ENCODE measurements around the gene MOSPD3. TPM values are rescaled to one million over a fixed set of nuclear protein-coding genes. Genes with fewer than 3 reads are reported as not detected.
A peak's percentile ranks its signal among the peaks of the same experiment; 100 is the strongest.

Gene MOSPD3
- total and polyA plus RNA-seq, 2 of the 13 experiments (the other 11 are each of a cell fraction or from before 2014, with no cell fraction given), result 7.6 to 8.8 TPM

DNA sequence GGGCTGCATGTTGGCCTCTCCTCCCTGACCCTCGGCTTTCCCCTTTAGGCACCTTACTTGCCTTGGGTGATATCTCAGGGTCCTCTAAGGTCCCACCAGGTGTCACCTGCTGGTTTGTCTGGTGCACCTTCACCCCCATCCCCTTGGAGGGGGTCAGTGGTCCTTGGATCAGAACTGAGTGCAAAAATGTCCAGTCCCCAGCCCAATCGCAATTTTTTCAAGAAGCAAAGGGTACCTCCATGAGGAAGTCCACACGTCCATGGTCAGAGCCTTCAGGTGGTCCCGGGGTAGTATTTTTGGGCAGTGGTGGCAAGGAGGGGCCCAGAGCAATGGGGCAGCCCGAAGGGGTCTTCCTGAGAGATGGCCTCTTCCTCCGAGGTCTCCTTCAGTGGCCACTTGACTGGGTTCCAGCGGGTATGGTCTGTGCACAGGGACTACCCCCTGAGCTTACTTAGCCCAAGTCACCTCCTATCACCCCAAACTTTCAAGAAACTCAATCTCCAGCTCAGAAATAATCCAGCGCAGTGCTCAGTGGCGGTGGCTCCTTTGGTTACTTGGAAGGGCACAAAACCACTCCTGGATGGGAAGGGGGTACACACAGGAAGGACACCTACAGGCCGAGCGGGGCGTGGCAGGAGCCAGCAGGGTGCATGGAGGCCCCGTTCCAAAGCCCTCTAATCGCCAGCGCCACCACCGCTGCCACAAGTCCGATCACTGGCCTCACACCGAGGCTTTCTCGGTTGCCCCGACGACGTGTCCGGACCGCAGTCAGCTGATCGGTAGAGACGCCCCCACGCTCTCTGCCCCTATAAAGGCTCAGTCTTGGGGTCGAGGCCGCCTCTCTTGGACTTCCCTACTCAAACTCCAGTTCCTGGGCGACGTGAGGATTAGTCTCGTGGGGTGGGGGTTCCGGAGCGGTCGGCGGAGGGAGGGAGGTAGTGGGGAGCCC, 43.2 kb upstream of the MOSPD3 start (continued):
- no peak for TF ChIP-seq ZNF552 (CRISPR knock-in tag; IDR thresholded peaks at IDR 0.05; ENCODE audit: borderline replicate concordance)
- 0 out of 2 replicates have a peak, but pooled peaks have one; percentile 17 for TF ChIP-seq ZNF766 (CRISPR knock-in tag; IDR thresholded peaks at IDR 0.05; ENCODE audit: borderline replicate concordance)
- peak; percentile 15; the same call in 1 of the 2 replicates for TF ChIP-seq HHEX (CRISPR knock-in tag; IDR thresholded peaks at IDR 0.05)
- TF ChIP-seq, protein P1, sequence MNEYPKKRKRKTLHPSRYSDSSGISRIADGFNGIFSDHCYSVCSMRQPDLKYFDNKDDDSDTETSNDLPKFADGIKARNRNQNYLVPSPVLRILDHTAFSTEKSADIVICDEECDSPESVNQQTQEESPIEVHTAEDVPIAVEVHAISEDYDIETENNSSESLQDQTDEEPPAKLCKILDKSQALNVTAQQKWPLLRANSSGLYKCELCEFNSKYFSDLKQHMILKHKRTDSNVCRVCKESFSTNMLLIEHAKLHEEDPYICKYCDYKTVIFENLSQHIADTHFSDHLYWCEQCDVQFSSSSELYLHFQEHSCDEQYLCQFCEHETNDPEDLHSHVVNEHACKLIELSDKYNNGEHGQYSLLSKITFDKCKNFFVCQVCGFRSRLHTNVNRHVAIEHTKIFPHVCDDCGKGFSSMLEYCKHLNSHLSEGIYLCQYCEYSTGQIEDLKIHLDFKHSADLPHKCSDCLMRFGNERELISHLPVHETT (CRISPR knock-in tag; conservative IDR thresholded peaks at IDR 0.05), result no peak; the same call in 1 of the 2 replicates
- peak; percentile 38; the same call in 1 of the 2 replicates for TF ChIP-seq ZC3H4 (CRISPR knock-in tag; IDR thresholded peaks at IDR 0.05; ENCODE audit: borderline replicate concordance)
- TF ChIP-seq, protein P2, sequence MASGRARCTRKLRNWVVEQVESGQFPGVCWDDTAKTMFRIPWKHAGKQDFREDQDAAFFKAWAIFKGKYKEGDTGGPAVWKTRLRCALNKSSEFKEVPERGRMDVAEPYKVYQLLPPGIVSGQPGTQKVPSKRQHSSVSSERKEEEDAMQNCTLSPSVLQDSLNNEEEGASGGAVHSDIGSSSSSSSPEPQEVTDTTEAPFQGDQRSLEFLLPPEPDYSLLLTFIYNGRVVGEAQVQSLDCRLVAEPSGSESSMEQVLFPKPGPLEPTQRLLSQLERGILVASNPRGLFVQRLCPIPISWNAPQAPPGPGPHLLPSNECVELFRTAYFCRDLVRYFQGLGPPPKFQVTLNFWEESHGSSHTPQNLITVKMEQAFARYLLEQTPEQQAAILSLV (CRISPR knock-in tag; IDR thresholded peaks at IDR 0.05; ENCODE audit: borderline replicate concordance), result no peak
- no peak for TF ChIP-seq SETDB1 (CRISPR knock-in tag; IDR thresholded peaks at IDR 0.05; ENCODE audit: borderline replicate concordance)
- TF ChIP-seq CEBPB (IDR thresholded peaks at IDR 0.05; ENCODE audit: borderline replicate concordance, low read depth, low read length), result no peak
- TF ChIP-seq ZNF530 (CRISPR knock-in tag; IDR thresholded peaks at IDR 0.05; ENCODE audit: low read depth), result no peak
- TF ChIP-seq, protein P3, sequence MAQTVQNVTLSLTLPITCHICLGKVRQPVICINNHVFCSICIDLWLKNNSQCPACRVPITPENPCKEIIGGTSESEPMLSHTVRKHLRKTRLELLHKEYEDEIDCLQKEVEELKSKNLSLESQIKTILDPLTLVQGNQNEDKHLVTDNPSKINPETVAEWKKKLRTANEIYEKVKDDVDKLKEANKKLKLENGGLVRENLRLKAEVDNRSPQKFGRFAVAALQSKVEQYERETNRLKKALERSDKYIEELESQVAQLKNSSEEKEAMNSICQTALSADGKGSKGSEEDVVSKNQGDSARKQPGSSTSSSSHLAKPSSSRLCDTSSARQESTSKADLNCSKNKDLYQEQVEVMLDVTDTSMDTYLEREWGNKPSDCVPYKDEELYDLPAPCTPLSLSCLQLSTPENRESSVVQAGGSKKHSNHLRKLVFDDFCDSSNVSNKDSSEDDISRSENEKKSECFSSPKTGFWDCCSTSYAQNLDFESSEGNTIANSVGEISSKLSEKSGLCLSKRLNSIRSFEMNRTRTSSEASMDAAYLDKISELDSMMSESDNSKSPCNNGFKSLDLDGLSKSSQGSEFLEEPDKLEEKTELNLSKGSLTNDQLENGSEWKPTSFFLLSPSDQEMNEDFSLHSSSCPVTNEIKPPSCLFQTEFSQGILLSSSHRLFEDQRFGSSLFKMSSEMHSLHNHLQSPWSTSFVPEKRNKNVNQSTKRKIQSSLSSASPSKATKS (CRISPR knock-in tag; IDR thresholded peaks at IDR 0.05), result 0 out of 2 replicates have a peak, but pooled peaks have one; percentile 16
- peak; percentile 42 for TF ChIP-seq HDAC2 (CRISPR knock-in tag; IDR thresholded peaks at IDR 0.05)
- no peak for TF ChIP-seq ZSCAN30 (CRISPR knock-in tag; IDR thresholded peaks at IDR 0.05)
- TF ChIP-seq, protein P4, sequence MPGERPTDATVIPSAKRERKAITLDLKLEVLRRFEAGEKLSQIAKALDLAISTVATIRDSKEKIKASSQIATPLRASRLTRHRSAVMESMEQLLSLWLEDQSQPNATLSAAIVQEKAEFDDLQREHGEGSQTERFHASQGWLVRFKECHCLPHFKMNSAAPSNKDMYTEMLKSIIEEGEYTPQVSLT (CRISPR knock-in tag; IDR thresholded peaks at IDR 0.05; ENCODE audit: borderline replicate concordance, low read depth), result 0 out of 2 replicates have a peak, but pooled peaks have one; percentile 94
- TF ChIP-seq, protein P5, sequence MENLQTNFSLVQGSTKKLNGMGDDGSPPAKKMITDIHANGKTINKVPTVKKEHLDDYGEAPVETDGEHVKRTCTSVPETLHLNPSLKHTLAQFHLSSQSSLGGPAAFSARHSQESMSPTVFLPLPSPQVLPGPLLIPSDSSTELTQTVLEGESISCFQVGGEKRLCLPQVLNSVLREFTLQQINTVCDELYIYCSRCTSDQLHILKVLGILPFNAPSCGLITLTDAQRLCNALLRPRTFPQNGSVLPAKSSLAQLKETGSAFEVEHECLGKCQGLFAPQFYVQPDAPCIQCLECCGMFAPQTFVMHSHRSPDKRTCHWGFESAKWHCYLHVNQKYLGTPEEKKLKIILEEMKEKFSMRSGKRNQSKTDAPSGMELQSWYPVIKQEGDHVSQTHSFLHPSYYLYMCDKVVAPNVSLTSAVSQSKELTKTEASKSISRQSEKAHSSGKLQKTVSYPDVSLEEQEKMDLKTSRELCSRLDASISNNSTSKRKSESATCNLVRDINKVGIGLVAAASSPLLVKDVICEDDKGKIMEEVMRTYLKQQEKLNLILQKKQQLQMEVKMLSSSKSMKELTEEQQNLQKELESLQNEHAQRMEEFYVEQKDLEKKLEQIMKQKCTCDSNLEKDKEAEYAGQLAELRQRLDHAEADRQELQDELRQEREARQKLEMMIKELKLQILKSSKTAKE (CRISPR knock-in tag; IDR thresholded peaks at IDR 0.05; ENCODE audit: borderline replicate concordance), result peak; percentile 47; the same call in 1 of the 2 replicates
- TF ChIP-seq, protein P6, sequence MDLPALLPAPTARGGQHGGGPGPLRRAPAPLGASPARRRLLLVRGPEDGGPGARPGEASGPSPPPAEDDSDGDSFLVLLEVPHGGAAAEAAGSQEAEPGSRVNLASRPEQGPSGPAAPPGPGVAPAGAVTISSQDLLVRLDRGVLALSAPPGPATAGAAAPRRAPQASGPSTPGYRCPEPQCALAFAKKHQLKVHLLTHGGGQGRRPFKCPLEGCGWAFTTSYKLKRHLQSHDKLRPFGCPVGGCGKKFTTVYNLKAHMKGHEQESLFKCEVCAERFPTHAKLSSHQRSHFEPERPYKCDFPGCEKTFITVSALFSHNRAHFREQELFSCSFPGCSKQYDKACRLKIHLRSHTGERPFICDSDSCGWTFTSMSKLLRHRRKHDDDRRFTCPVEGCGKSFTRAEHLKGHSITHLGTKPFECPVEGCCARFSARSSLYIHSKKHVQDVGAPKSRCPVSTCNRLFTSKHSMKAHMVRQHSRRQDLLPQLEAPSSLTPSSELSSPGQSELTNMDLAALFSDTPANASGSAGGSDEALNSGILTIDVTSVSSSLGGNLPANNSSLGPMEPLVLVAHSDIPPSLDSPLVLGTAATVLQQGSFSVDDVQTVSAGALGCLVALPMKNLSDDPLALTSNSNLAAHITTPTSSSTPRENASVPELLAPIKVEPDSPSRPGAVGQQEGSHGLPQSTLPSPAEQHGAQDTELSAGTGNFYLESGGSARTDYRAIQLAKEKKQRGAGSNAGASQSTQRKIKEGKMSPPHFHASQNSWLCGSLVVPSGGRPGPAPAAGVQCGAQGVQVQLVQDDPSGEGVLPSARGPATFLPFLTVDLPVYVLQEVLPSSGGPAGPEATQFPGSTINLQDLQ (CRISPR knock-in tag; IDR thresholded peaks at IDR 0.05), result no peak
